HCT116 (cell line): ENCODE data around the gene FER. TPM values are rescaled to one million over a fixed set of nuclear protein-coding genes. Genes with fewer than 3 reads are reported as not detected.

Experiments
- ATAC-seq: fragments of 200-7000 bp; cut with Tn5 transposase; 2 replicates; pipeline ENCODE4 v1.9.1; 2020; ENCODE audit warnings: mild to moderate bottlenecking, moderate library complexity
- BruUV-seq: library from RNA; stranded (reverse); fragments of 400-500 nt; replicated peaks from 2 replicates; lab custom pipeline; 2021; lab: Mats Ljungman, UMichigan
- CTCF ChIA-PET: fragments of 300-600 bp; sonication (Branson Sonifier 250); formaldehyde crosslinking; loops from one replicate; lab custom pipeline; 2021; ENCODE audit warnings: antibody characterized with exemption; lab: Charles Lee
- POLR2A ChIA-PET: fragments of 300-600, 350-600 bp; sonication (Branson Sonifier 250); formaldehyde crosslinking; loops from one replicate; lab custom pipeline; 2021; ENCODE audit warnings: antibody characterized with exemption; lab: Charles Lee
- RAD21 ChIA-PET, 2 experiments: fragments of 300-600 bp; sonication (Branson Sonifier 250); formaldehyde crosslinking; loops; one replicate each; lab custom pipeline; 2023; ENCODE audit warnings: low total read pairs in 2 of 2; ENCODE audit not compliant: uncharacterized antibody in 2 of 2, unreplicated experiment in 2 of 2, low non-redundant PET in 1 of 2; lab: Charles Lee
- DNase-seq: peaks from one replicate; pipeline ENCODE4 v3.0.0-alpha.2; 2010; ENCODE audit warnings: low read depth, low spot score
- H2AFZ ChIP-seq: fragments of 200-600 bp; shearing (Covaris generic), sonication (generic); 2 replicates; pipeline ENCODE4 v1.6.1; 2017; ENCODE audit warnings: low read depth, mixed run types, mixed read lengths, antibody characterized with exemption, low read length; ENCODE audit not compliant: poor library complexity, severe bottlenecking
- H3K27ac ChIP-seq: 2 replicates; pipeline ENCODE4 v1.5.1; 2012; ENCODE audit warnings: low read depth, low read length
- H3K27me3 ChIP-seq: fragments of 200-600 bp; sonication (generic); 2 replicates; pipeline ENCODE4 v1.6.1; 2016; ENCODE audit warnings: mixed run types, low read length, mixed read lengths; ENCODE audit not compliant: insufficient read depth
- H3K36me3 ChIP-seq, 2 experiments: fragments of 200-500 bp in 1 of 2; fragments of 200-600 bp in 1 of 2; sonication (Bioruptor generic) in 1 of 2; sonication (generic) in 1 of 2; 2 replicates each; pipeline versions ENCODE4 v1.5.1 to v1.6.1; 2014 to 2016; ENCODE audit warnings: low read length in 2 of 2, inconsistent platforms in 1 of 2, mixed read lengths in 1 of 2, mixed run types in 1 of 2; ENCODE audit not compliant: insufficient read depth in 2 of 2, control insufficient read depth in 1 of 2
- H3K4me1 ChIP-seq, 2 experiments: fragments of 200-600 bp in 1 of 2; sonication (generic) in 1 of 2; 2 replicates each; pipeline versions ENCODE4 v1.5.1 to v1.6.1; 2012 to 2017; ENCODE audit warnings: low read length in 2 of 2, inconsistent platforms in 1 of 2, mild to moderate bottlenecking in 1 of 2, mixed read lengths in 1 of 2, mixed run types in 1 of 2, moderate library complexity in 1 of 2; ENCODE audit not compliant: insufficient read depth in 2 of 2, control insufficient read depth in 1 of 2
- H3K4me2 ChIP-seq: fragments of 200-600 bp; sonication (generic); 2 replicates; pipeline ENCODE4 v1.6.1; 2017; ENCODE audit warnings: mixed run types, low read length, mixed read lengths
- H3K4me3 ChIP-seq, 2 experiments: fragments of 200-600 bp in 1 of 2; sonication (generic) in 1 of 2; replicated peaks in 1 of 2; 2 replicates each; pipeline ENCODE4 v1.5.1; 2011 to 2016; ENCODE audit warnings: low read length in 2 of 2, control low read depth in 1 of 2, low read depth in 1 of 2, mild to moderate bottlenecking in 1 of 2, mixed read lengths in 1 of 2, mixed run types in 1 of 2
- H3K79me2 ChIP-seq: fragments of 200-600 bp; sonication (generic); 2 replicates; pipeline ENCODE4 v1.6.1; 2017; ENCODE audit warnings: mild to moderate bottlenecking, mixed run types, low read length, moderate library complexity, mixed read lengths; ENCODE audit not compliant: insufficient read depth
- H3K9ac ChIP-seq: fragments of 200-600 bp; sonication (generic); 2 replicates; pipeline ENCODE4 v1.6.1; 2016; ENCODE audit warnings: low read length, mixed read lengths
- H3K9me2 ChIP-seq: fragments of 200-600 bp; sonication (generic), shearing (Covaris generic); 2 replicates; pipeline ENCODE4 v1.6.1; 2017; ENCODE audit warnings: mixed run types, mild to moderate bottlenecking, moderate library complexity; ENCODE audit not compliant: insufficient read depth
- H3K9me3 ChIP-seq, 2 experiments: fragments of 200-500 bp in 1 of 2; fragments of 200-600 bp in 1 of 2; sonication (Bioruptor generic) in 1 of 2; sonication (generic) in 1 of 2; 2 replicates each; pipeline ENCODE4 v1.6.1; 2014 to 2017; ENCODE audit warnings: low read length in 2 of 2, mixed read lengths in 2 of 2, inconsistent platforms in 1 of 2, low read depth in 1 of 2, mild to moderate bottlenecking in 1 of 2, mixed run types in 1 of 2, moderate library complexity in 1 of 2; ENCODE audit not compliant: control insufficient read depth in 1 of 2, insufficient read depth in 1 of 2
- H4K20me1 ChIP-seq: fragments of 200-600 bp; sonication (generic), shearing (Covaris generic); 2 replicates; pipeline ENCODE4 v1.6.1; 2017; ENCODE audit warnings: mixed run types, mild to moderate bottlenecking, moderate library complexity; ENCODE audit not compliant: insufficient read depth
- ATF3 ChIP-seq: IDR thresholded peaks from 2 replicates; pipeline ENCODE4 v1.6.1; 2012
- CBX3 ChIP-seq: IDR thresholded peaks from 2 replicates; pipeline ENCODE4 v1.6.1; 2012; ENCODE audit warnings: low read depth
- CEBPB ChIP-seq: IDR thresholded peaks from 2 replicates; pipeline ENCODE4 v1.6.1; 2012; ENCODE audit warnings: low read depth
- EGR1 ChIP-seq: IDR thresholded peaks from 2 replicates; pipeline ENCODE4 v1.6.1; 2012; ENCODE audit warnings: low read depth
- EZH2 ChIP-seq: fragments of 200-600 bp; sonication (generic); IDR thresholded peaks from 2 replicates; pipeline ENCODE4 v1.6.1; 2017; ENCODE audit warnings: antibody characterized with exemption, mixed run types
- EZH2phosphoT487 ChIP-seq: fragments of 200-600 bp; IDR thresholded peaks from 2 replicates; pipeline ENCODE4 v1.6.1; 2018; ENCODE audit warnings: antibody characterized with exemption, borderline replicate concordance
- FOSL1 ChIP-seq: IDR thresholded peaks from 2 replicates; pipeline ENCODE4 v1.6.1; 2012; ENCODE audit warnings: low read depth
- JUND ChIP-seq: IDR thresholded peaks from 2 replicates; pipeline ENCODE4 v1.6.1; 2012
- POLR2A ChIP-seq: IDR thresholded peaks from 2 replicates; pipeline ENCODE4 v1.7.0; 2011; ENCODE audit warnings: borderline replicate concordance; ENCODE audit not compliant: insufficient read depth, insufficient read length; ENCODE audit errors: extremely low read depth
- POLR2AphosphoS5 ChIP-seq: IDR thresholded peaks from 2 replicates; pipeline ENCODE4 v1.6.1; 2011; ENCODE audit warnings: mild to moderate bottlenecking, low read depth, low read length, moderate library complexity
- REST ChIP-seq: IDR thresholded peaks from 2 replicates; pipeline ENCODE4 v1.6.1; 2012; ENCODE audit warnings: low read depth
- SP1 ChIP-seq: IDR thresholded peaks from 2 replicates; pipeline ENCODE4 v1.6.1; 2012; ENCODE audit warnings: low read depth
- TCF7L2 ChIP-seq: IDR thresholded peaks from 2 replicates; pipeline ENCODE4 v1.7.0; 2011; ENCODE audit warnings: borderline replicate concordance, inconsistent platforms; ENCODE audit not compliant: insufficient read depth, insufficient read length; ENCODE audit errors: extremely low read depth
- YY1 ChIP-seq: IDR thresholded peaks from 2 replicates; pipeline ENCODE4 v1.6.1; 2011; ENCODE audit warnings: low read length, low read depth, moderate library complexity, mild to moderate bottlenecking; ENCODE audit not compliant: insufficient replicate concordance; ENCODE audit errors: extremely low read depth
- ZNF274 ChIP-seq: fragments of 200-500 bp; sonication (Bioruptor generic); IDR thresholded peaks from 2 replicates; pipeline ENCODE4 v1.6.1; 2014; ENCODE audit warnings: mild to moderate bottlenecking, low read depth, low read length, inconsistent platforms
- intact Hi-C: fragments of 100-400 bp; cut with micrococcal nuclease; formaldehyde crosslinking; loops from 2 replicates; pipeline ENCODE4 v1.10.0; 2022
- total RNA-seq: library from RNA; stranded (reverse); gene quantifications from one replicate; pipeline ENCODE4 v1.2.1, GENCODE V29; 2021; ENCODE audit not compliant: unreplicated experiment
- TF ChIP-seq, protein P1 (sequence below): IDR thresholded peaks from 2 replicates; pipeline ENCODE4 v1.6.1; 2011; ENCODE audit warnings: mild to moderate bottlenecking, low read length, moderate library complexity; ENCODE audit not compliant: insufficient replicate concordance; ENCODE audit errors: extremely low read depth
- TF ChIP-seq, protein P2 (sequence below), 3 experiments: fragments of 200-600 bp in 1 of 3; sonication (generic) in 1 of 3; IDR thresholded peaks in 2 of 3; conservative IDR thresholded peaks in 1 of 3; 2 replicates each; pipeline ENCODE4 v1.5.1; 2012 to 2017; ENCODE audit warnings: low read depth in 2 of 3, low read length in 2 of 3, antibody characterized with exemption in 1 of 3, borderline replicate concordance in 1 of 3, control low read depth in 1 of 3, mild to moderate bottlenecking in 1 of 3, mixed read lengths in 1 of 3, mixed run types in 1 of 3, moderate library complexity in 1 of 3; ENCODE audit not compliant: insufficient read depth in 1 of 3

Gene FER
- total RNA-seq, 1 experiment from 2014 or later = 32.0 TPM

DNA sequence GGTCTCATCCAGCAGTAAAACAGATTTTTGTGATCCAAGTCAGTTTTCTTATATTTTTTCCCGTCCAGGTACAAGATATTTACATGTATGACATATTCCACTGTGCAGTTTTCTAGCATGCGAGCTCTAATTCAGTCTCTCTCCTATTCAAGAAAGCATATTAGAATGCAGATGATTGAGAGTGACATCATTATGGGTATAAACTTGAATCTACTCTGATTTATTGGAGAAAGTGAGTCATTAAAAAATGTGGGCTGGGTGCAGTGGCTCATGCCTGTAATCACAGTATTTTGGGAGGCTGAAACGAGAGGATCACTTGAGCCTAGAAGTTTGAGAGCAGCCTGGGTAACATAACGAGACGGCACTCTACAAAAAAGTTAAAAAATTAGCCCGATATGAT is 6.2 kb downstream of the FER start:
- TF ChIP-seq FOSL1 (peak; percentile 72), EGR1 (no peak), SP1 (peak; percentile 21; the same call in 1 of the 2 replicates), TCF7L2 (no peak), EZH2phosphoT487 (no peak), POLR2A (no peak), ATF3 (no peak), CEBPB (no peak), JUND (peak; percentile 57), CBX3 (no peak), YY1 (no peak), REST (no peak), ZNF274 (no peak), POLR2AphosphoS5 (no peak), EZH2 (no peak)
- TF ChIP-seq, protein P1, sequence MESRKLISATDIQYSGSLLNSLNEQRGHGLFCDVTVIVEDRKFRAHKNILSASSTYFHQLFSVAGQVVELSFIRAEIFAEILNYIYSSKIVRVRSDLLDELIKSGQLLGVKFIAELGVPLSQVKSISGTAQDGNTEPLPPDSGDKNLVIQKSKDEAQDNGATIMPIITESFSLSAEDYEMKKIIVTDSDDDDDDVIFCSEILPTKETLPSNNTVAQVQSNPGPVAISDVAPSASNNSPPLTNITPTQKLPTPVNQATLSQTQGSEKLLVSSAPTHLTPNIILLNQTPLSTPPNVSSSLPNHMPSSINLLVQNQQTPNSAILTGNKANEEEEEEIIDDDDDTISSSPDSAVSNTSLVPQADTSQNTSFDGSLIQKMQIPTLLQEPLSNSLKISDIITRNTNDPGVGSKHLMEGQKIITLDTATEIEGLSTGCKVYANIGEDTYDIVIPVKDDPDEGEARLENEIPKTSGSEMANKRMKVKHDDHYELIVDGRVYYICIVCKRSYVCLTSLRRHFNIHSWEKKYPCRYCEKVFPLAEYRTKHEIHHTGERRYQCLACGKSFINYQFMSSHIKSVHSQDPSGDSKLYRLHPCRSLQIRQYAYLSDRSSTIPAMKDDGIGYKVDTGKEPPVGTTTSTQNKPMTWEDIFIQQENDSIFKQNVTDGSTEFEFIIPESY = no peak
- TF ChIP-seq, protein P2, sequence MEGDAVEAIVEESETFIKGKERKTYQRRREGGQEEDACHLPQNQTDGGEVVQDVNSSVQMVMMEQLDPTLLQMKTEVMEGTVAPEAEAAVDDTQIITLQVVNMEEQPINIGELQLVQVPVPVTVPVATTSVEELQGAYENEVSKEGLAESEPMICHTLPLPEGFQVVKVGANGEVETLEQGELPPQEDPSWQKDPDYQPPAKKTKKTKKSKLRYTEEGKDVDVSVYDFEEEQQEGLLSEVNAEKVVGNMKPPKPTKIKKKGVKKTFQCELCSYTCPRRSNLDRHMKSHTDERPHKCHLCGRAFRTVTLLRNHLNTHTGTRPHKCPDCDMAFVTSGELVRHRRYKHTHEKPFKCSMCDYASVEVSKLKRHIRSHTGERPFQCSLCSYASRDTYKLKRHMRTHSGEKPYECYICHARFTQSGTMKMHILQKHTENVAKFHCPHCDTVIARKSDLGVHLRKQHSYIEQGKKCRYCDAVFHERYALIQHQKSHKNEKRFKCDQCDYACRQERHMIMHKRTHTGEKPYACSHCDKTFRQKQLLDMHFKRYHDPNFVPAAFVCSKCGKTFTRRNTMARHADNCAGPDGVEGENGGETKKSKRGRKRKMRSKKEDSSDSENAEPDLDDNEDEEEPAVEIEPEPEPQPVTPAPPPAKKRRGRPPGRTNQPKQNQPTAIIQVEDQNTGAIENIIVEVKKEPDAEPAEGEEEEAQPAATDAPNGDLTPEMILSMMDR (IDR thresholded peaks at IDR 0.05 in 2 of 3, conservative IDR thresholded peaks at IDR 0.05 in 1 of 3; ENCODE audit: borderline replicate concordance in 1 of 3, insufficient read depth in 1 of 3, low read depth in 2 of 3, low read length in 2 of 3) = no peak
- H3K27me3 ChIP-seq = no peaks in the 10 kb centered on the region
- DNase-seq (peak; percentile 37), ATAC-seq (peak; percentile 27; the same call in 1 of the 2 replicates)
- no peak overlapping the region for H3K27ac ChIP-seq
- no peaks in the 10 kb centered on the region for H3K9me3 ChIP-seq
- peak overlapping the region; percentile 58 for H3K4me2 ChIP-seq
- peak overlapping the region; percentile 8 for H2AFZ ChIP-seq
- intact Hi-C loops = no loop called here
- H3K9ac ChIP-seq = peak overlapping the region; percentile 2
- no peaks in the 10 kb centered on the region for H3K9me2 ChIP-seq
- no peaks in the 10 kb centered on the region; the same call in 1 of the 2 replicates for H3K79me2 ChIP-seq
- H3K36me3 ChIP-seq = no peaks in the 10 kb centered on the region
- no TSS peak for BruUV-seq
- H4K20me1 ChIP-seq = no peaks in the 10 kb centered on the region
- peaks cover 13 to 27% of the 10 kb centered on the region in 2 experiments for H3K4me1 ChIP-seq
- ChIA-PET RAD21 (no interaction called here), POLR2A (no interaction called here), CTCF (no interaction called here)
- no peak overlapping the region; a peak in 1 of 4 replicates for H3K4me3 ChIP-seq
